Suprapubic skin (tissue), 4 donors: ENCODE data around the gene ZCCHC7. TPM values are rescaled to one million over a fixed set of nuclear protein-coding genes. Genes with fewer than 3 reads are reported as not detected.

ENCODE experiments used
- DNase-seq, 2 donors: peaks; one replicate each; pipeline ENCODE4 v3.0.0-alpha.2; 2019; ENCODE audit warnings: low spot score in 2 of 2
- H3K27ac ChIP-seq: fragments of 200-600 bp; sonication (generic); one replicate; pipeline ENCODE4 v1.5.1; 2019
- H3K27me3 ChIP-seq: fragments of 200-600 bp; sonication (generic); one replicate; pipeline ENCODE4 v1.5.1; 2019
- H3K36me3 ChIP-seq: fragments of 200-600 bp; sonication (generic); one replicate; pipeline ENCODE4 v1.5.1; 2019
- H3K4me1 ChIP-seq: fragments of 200-600 bp; sonication (generic); one replicate; pipeline ENCODE4 v1.5.1; 2019
- H3K4me3 ChIP-seq: fragments of 200-600 bp; sonication (generic); one replicate; pipeline ENCODE4 v1.5.1; 2019; ENCODE audit warnings: mild to moderate bottlenecking
- H3K9me3 ChIP-seq: fragments of 200-600 bp; sonication (generic); one replicate; pipeline ENCODE4 v1.5.1; 2019
- CTCF ChIP-seq, 2 donors: fragments of 200-600 bp in 1 of 2; fragments of 450-650 bp in 1 of 2; sonication (generic) in 1 of 2; IDR thresholded peaks; one replicate each; pipeline ENCODE4 v1.5.1; 2016 to 2019; ENCODE audit warnings: antibody characterized with exemption in 2 of 2, mild to moderate bottlenecking in 1 of 2, moderate library complexity in 1 of 2
- EP300 ChIP-seq: sonication (generic); formaldehyde crosslinking; IDR thresholded peaks from one replicate; pipeline ENCODE4 v1.6.1; 2017; ENCODE audit warnings: antibody characterized with exemption
- POLR2A ChIP-seq, 2 donors: fragments of 450-650 bp; IDR thresholded peaks; one replicate each; pipeline ENCODE4 v1.6.1; 2017; ENCODE audit warnings: antibody characterized with exemption in 2 of 2, mild to moderate bottlenecking in 2 of 2, moderate library complexity in 2 of 2
- POLR2AphosphoS5 ChIP-seq, 3 donors: sonication (generic); formaldehyde crosslinking; IDR thresholded peaks; one replicate each; pipeline ENCODE4 v1.6.1; 2017; ENCODE audit warnings: antibody characterized with exemption in 3 of 3
- WGBS: methylation state at CpG from one replicate; pipeline ENCODE4 v1.1.5; 2018; 5-methylcytosine and 5-hydroxymethylcytosine counted together
- total RNA-seq, 4 donors: library from RNA; depleted of rRNA; stranded (reverse); fragments of >200 nt; gene quantifications; one replicate each; pipeline ENCODE4 v1.1.0, GENCODE V29; 2016

The ZCCHC7 gene
- total RNA-seq, 4 donors from 2014 or later = 16.3 to 37.6 (median 20.4) TPM

GRCh38 chr9:37151812-37152211 is 31.4 kb downstream of the ZCCHC7 start:
- Histone ChIP-seq H3K4me1 (no peaks in the 10 kb centered on the region), H3K4me3 (no peak overlapping the region), H3K27me3 (no peaks in the 10 kb centered on the region), H3K36me3 (peaks cover 6% of the 10 kb centered on the region), H3K9me3 (no peaks in the 10 kb centered on the region), H3K27ac (no peak overlapping the region)
- 79% methylated on average over 1 of the region's 1 CpG for WGBS
- TF ChIP-seq EP300 (no peak), POLR2AphosphoS5 (IDR thresholded peaks at IDR 0.05) (no peak), CTCF (IDR thresholded peaks at IDR 0.05) (no peak), POLR2A (IDR thresholded peaks at IDR 0.05) (no peak)
- no peak for DNase-seq

DNA sequence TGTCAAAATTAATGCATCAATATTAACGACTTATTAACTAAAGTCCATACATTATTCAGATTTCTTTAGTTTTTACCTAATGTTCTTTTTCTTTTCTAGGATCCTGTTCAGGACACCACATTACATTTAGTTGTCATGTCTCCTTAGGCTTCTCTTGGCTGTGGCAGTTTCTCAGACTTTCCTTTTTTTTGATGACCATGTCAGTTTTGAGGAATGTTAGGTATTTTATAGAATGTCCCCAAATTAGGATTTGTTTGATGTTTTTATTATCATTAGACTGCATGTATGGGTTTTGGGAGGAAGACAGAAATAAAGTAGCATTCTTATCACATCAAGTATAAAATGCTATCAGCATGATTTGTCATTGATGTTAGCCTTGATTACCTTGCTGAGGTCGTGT is 32.0 kb downstream of the ZCCHC7 start:
- H3K36me3 ChIP-seq = peaks cover 6% of the 10 kb centered on the region
- no peak overlapping the region for H3K4me3 ChIP-seq
- H3K4me1 ChIP-seq = no peaks in the 10 kb centered on the region
- H3K9me3 ChIP-seq = no peaks in the 10 kb centered on the region
- WGBS = 58% methylated on average over 2 of the region's 2 CpGs
- DNase-seq = no peak
- H3K27ac ChIP-seq = no peak overlapping the region
- TF ChIP-seq POLR2AphosphoS5 (IDR thresholded peaks at IDR 0.05) = no peak
- TF ChIP-seq EP300 = no peak
- no peak for TF ChIP-seq CTCF (IDR thresholded peaks at IDR 0.05)
- no peak for TF ChIP-seq POLR2A (IDR thresholded peaks at IDR 0.05)
- no peaks in the 10 kb centered on the region for H3K27me3 ChIP-seq

- no peak for TF ChIP-seq EP300
- TF ChIP-seq POLR2A (IDR thresholded peaks at IDR 0.05) = no peak
- no peak for TF ChIP-seq CTCF (IDR thresholded peaks at IDR 0.05)
- no peak for TF ChIP-seq POLR2AphosphoS5 (IDR thresholded peaks at IDR 0.05)
- Histone ChIP-seq H3K27ac (no peak overlapping the region), H3K9me3 (no peaks in the 10 kb centered on the region), H3K4me3 (no peak overlapping the region), H3K36me3 (peaks cover 14% of the 10 kb centered on the region), H3K4me1 (no peaks in the 10 kb centered on the region), H3K27me3 (no peaks in the 10 kb centered on the region)
- no peak for DNase-seq
- 93% methylated on average over 2 of the region's 2 CpGs for WGBS
Observed at GRCh38 chr9:37155601-37156000, 35.2 kb downstream of the ZCCHC7 start.

- peaks cover 20% of the 10 kb centered on the region for H3K36me3 ChIP-seq
- no peaks in the 10 kb centered on the region for H3K9me3 ChIP-seq
- H3K4me3 ChIP-seq = no peak overlapping the region
- H3K27me3 ChIP-seq = no peaks in the 10 kb centered on the region
- TF ChIP-seq CTCF (IDR thresholded peaks at IDR 0.05) (no peak), POLR2A (IDR thresholded peaks at IDR 0.05) (no peak), POLR2AphosphoS5 (IDR thresholded peaks at IDR 0.05) (no peak), EP300 (no peak)
- no peak overlapping the region for H3K27ac ChIP-seq
- WGBS = 92% methylated on average over 6 of the region's 6 CpGs
- H3K4me1 ChIP-seq = no peaks in the 10 kb centered on the region
- DNase-seq = no peak
Observed at GRCh38 chr9:37156205-37156604, 35.8 kb downstream of the ZCCHC7 start.

DNA sequence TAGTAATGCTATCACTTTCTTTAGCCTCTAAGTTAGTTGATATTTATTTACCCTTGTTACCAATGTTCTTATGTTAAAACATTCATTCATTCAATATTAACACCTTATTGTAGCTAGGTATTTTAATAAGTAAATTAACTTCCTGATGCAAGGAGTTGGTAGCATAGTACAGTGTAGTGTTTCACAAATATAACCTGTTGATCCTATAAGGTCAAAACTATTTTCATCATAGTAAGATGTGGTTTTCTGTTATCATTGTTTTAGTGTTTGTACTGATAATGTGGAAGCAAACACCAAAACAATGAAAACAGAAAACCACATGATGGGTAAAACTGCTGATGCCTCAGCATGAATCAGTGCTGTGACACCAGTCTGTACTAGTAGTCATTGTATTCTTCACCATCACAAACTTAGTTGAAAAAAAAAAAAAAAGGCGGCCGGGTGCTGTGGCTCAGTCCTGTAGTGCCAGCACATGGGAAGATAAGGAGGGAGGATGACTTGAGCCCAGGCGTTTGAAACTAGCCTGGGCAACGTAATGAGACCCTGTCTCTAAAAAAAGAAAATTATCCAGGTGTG is 36.5 kb downstream of the ZCCHC7 start:
- Histone ChIP-seq H3K4me3 (no peak overlapping the region), H3K27ac (no peak overlapping the region)
- no peak for DNase-seq

More for the DNA sequence above, 36.5 kb downstream of the ZCCHC7 start:
- TF ChIP-seq CTCF (IDR thresholded peaks at IDR 0.05) = no peak
- TF ChIP-seq POLR2AphosphoS5 (IDR thresholded peaks at IDR 0.05) = no peak
- TF ChIP-seq EP300 = no peak
- no peak for TF ChIP-seq POLR2A (IDR thresholded peaks at IDR 0.05)
- Histone ChIP-seq H3K36me3 (peaks cover 26% of the 10 kb centered on the region), H3K4me1 (no peaks in the 10 kb centered on the region), H3K9me3 (no peaks in the 10 kb centered on the region), H3K27me3 (no peaks in the 10 kb centered on the region)
- WGBS = 88% methylated on average over 4 of the region's 4 CpGs
